HG02981 (cell line): Measurements from ENCODE around the gene SPO11.

Experiments used
- ATAC-seq: cut with Tn5 transposase; IDR thresholded peaks from one replicate; pipeline ENCODE4 v1.9.1; 2021; ENCODE audit warnings: mild to moderate bottlenecking, moderate library complexity; ENCODE audit not compliant: unreplicated experiment

The SPO11 gene

DNA sequence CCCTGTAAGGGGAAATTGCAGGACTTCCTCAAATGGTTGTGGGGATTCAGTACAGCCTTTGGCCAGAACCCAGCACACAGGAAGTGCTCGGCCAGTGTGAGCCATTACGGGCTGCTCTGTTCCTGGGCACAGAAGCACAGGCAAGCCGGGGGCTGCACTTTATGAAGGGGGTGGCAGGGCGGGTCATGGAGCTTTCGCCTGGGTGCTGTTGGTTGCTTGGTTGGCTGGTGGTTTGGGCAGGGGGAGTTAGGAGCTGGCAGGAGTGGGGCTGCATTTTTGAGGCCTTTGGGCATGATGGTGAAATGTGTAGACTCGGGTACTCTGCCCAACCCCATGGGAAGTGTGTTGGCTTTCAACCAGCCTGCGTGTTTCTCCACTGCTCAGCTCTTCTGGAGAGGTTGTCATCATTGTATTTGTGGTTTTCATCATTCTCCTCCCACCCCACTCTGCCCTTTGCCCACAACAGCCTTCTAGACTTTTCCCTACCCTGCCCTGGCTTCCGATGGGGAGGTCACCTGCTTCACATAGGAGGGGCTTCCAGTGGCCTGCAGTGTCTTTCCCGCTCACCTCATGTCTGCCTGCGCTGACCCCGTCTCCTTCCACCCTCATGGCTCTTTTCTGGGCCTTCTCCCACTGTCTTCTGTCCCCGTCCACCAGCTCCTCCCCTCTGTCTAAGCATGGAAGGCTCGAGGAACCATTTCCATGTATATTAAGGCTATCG lies 45.5 kb downstream of the SPO11 start:
- ATAC-seq = no peak

DNA sequence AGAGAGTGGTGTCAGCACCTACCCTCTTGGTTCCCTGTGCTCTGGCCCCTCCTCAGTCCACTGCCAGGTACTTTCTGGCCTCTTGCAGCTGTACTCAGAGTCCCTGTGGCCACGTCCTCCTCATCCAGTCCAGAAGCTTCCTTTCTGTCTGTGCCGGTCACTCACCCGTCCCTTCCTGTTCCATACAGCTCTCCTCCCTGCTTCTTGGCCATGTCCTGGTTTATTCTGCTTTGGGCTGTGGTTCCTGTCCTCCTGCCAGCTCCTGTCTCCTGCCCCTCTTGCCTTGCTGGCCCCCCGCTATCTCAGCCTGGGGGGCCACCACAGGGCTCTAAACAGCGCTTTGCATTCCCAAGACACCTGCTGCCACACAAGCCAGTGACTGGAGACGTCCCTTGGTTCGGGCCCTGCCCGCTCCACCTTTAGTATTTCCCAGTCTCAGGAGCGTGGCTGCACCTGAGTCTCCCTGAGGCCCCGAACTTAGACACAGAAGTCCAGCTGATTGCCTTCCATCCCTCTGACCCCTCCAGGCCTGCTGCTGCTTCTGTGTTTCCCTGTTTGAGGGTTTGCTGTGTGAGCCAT lies 46.1 kb downstream of the SPO11 start:
- ATAC-seq = no peak

DNA sequence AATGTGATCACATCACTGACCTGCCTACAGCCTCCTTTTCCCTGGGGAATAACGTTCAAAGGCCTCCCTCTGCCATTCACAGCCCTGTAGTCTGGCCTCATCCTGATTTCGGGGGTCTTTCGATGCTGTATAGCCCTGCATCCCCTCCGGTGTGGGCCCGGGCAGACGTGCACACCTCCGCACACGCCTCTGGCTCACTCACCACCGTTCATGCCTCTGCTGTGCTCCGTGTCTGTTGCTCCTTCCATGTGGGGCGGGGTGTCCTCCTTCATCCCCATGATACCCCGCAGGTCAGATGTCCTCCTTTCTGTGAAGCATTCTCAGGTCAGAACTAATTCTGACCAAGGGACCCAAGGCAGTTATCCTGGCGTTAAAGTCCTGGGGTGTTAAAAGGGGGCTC lies 47.7 kb downstream of the SPO11 start:
- no peak for ATAC-seq

DNA sequence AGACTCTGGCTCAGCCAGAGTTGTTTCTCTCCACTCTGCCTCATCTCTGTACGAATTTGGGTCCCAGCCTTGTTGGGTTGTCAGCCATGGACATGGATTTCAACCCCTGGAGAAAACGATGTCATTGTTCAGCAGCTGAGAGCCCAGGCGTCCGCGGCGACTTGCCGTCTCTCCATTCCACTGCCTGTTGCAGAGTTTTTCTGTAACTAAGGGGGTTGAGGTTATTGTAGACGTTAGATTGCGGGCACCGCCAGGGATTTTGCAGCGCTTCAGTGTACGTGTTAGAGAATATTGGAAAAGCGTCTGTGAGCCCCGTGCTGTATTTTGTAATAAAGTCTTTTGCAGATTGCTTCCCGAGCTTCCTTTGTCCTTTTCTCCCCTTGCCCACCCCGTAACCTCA lies 48.5 kb downstream of the SPO11 start:
- no peak for ATAC-seq

DNA sequence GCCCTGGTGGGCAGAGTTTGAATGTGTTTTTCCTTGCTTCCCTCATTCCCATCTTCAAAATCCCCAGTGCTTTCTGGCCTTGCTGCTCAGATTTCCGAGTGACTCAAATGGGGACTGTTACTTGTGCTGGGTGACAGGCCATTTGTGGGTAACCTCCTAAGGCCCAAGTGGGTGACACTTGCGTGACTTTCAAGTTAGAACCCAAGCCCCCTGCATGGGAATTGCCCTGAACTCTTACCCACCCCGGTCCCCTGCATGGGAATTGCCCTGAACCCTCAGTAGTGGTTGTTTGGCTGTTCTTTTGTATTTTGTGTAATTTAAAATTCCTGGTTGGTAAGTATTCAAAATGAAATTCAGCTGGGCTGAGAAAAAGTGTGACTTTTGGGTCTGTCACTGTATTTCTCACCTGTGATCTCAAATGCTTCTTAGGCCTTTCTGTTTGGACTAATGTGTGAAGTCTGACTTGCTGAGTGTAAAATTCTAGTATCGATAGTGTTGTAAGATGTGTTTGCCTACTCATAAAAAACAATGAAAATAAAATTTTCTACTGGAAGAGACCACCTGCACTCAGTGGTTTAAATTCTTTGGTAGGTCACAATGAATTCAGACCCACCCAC lies 49.2 kb downstream of the SPO11 start:
- no peak for ATAC-seq

DNA sequence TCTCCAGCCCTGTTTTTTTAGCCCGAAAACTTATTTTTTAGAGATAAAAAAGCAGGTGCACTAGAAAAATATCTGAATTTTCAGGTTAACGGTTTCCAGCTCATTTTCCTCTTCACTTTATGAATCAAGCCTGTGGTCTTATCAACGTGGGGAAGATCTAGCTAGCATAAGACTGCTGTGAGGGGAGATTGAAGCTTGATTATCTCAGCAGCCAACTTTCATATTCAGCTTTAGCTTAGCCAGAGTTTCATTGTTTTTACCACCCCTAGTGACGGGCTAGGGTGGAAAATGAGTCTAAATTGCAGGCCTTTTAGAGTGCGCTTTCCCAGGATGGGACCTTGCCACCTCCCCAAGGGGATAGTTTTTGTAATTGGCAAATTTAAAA lies 49.7 kb downstream of the SPO11 start:
- no peak for ATAC-seq

DNA sequence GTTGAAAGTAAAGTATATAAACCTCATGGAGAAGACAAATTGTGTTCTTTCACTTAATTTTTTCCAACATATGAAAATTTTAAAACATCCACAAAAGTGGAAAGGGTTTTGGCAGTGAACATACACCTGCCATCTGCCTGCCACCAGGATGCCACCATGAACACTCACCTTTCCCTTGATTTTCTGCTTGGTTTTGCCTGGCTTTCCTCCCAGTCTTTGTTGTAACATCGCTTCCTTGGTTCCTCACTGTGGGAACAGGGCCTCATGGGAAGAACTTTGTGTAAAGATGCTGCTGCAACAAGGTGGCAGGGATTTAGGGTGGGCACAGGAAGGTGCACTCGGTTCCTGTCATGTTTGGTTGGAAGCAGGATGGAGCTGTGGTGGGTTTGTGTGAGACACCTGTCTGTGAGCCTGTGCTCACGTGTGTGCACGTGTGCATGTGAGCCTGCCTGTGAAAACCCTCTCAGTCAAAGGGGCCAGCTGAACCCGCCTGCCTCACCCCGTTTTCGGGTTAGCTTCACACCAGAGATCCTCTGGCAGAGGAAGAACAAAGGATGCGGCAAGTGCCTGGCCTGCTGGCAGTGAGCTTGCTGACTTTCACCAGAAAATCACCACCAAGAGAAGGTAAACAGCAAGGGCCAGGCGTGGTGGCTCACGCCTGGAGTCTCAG lies 50.6 kb downstream of the SPO11 start:
- no peak for ATAC-seq

DNA sequence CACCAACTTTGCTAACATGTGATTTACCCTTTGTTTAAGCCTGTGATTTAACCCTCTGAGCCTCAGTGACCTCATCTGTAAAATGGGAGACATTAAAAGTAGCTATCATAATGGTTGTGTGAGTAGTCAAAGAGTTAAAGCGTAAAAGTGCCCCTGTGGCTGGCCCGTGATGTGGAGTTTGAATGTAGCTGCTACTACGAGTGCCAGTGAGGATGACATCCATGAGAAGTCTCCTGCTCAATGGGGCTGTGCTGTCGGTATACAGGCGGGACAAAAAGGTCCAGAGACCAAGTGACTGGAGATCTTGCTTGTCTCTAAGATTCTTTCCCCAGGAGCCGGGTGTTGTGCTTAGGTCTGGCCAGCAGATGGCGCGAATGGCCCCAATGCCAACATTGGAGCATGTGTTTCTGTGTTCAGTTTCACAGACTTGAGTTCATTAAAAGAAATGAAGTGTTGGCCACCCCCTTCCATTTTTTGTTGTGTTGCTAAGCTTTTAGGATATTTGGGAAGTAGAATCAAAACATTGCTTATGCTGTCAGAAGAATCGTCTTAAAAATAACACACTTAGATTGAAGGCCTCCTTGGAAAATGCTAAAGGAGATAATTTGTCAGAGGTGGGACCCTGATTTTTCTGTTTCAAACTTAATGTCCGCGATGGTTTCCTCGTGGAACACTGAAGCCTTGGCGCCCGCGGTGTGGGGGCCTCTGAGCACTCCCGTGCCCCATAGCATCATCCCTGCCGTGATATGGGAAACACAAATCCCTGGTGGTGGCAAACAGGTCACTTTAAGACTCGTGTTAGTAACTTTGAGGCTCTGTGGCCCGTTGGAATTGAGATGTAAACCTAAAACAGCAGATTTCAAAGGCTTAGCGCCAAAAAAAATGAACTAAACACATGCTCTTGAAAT lies 52.2 kb downstream of the SPO11 start:
- no peak for ATAC-seq

DNA sequence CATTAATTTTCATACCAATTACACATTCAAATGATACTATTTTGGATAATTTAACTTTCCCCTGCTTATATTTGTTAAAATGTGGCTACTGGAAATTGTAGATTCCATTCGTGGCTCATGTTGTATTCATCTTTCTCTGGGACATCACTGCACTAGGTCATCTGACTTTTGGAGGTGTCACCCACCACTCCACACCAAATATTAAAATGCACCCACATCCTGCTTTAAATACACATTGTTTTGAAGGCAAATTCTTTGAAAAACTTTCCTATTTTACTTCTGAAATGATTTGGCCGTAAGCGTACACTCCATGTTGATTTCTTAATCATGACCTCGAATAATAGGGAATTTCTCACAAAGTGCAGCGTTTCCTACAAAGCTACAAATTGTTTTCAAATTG lies 52.9 kb downstream of the SPO11 start:
- ATAC-seq = no peak

DNA sequence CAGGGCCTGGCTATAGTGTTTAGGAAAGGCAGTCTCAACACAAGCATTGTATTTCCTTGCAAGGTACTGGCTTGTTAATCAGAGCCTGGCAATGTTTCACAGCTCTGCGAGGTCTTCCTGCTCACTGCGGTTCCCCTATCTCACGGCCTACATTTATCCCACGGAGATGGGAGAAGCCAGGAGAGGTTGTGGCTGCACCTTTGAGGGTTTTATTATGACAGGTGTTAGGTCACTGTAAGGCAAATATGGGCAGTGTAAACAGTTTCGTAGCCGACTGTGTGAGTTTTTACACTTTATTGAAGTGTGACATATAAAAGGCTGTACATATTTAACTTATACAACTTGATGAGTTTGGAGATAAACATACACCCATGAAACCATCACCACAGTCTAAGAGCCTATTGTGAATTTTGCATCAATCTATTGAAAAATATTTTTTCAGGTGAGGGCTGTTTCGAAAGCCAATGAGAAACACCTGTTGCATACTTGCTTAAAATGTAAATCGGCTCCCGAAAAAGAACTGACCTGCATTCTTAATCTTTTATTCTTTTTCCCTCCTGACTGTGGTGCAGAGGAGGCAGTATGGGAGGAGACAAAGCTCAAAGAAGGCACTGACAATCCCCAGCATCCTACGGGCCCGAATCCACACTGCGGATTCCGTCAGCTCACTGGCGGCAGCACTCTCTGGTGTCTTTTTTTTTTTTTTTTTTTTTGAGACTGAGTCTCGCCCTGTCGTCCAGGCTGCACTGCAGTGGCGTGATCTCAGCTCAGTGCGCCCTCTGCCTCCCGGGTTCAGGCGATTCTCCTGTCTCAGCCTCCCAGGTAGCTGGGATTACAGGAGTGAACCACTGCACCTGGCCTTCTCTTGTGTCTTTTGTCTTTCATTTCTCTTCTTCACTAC lies 54.1 kb downstream of the SPO11 start:
- no peak for ATAC-seq

DNA sequence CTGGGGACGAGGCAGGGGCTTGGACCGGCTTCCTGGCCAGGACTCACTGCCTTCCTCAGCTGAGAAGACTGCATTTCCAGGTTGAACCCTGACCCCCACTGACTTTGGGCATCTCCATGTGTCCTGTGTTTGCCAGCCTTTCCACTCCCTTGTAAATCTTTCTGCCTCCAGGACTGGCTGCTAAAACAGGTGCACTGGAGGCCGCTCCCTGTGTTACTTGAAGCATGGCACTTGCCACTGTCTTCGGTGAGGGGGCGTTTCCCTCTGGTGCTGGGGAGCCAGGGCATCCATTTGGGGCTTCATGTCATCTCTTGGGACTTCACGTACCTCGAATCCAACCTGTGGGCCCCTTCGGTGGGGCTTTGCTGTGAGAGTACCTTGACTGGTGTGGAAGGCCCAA lies 54.9 kb downstream of the SPO11 start:
- ATAC-seq = no peak

DNA sequence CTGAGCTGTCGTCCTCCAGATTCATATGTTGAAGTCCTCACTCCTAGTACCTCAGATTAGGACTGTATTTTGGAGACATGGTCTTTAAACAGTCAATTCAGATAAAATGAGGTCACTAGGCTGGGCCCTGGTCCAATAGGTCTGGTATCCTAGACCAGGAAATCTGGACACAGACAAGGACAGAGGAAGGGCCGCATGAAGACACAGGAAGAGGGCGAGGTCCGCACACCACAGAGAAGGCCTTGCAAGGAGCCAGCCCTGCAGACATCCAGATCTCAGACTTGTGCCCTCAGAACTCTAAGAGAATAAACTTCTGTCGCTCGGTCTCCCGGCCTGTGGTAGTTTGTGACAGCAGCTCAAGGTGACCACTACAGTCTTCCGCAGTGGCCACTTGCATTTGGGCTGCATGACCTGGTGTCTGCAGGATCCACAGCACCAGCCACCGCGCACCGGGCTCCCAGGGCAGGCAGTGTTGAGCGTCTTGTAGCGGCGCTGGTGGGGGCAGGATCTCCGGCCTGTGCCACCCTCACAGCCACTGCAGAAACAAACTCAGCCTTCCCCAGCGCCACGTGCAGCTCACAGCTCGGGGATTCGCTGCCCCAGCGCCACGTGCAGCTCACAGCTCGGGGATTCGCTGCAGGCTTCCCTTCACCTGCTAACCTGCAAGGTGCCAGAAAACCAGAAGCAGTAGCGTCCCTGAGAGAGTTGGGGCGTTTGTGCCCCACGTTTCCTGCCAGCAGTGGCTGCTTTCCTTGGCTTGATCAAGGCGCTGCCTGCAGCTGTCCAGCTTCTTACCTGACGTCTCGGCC lies 55.6 kb downstream of the SPO11 start:
- ATAC-seq = no peak

DNA sequence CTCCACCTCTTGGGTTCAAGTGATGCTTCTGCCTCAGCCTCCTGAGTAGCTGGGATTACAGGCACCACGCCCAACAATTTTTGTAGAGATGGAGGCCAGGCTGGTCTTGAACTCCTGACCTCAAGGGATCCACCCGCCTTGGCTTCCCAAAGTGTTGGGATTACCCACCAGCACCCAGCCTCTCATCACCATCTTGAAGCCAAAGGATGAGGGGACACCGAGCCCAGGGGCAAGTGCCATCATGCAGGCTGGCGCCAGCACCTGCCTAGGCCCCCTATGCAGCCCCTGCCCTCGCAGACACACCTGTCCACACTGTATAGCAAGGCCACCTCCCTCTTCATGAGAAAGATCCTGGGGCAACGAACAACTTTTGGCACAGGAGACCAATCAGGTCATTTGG lies 56.3 kb downstream of the SPO11 start:
- ATAC-seq = no peak

DNA sequence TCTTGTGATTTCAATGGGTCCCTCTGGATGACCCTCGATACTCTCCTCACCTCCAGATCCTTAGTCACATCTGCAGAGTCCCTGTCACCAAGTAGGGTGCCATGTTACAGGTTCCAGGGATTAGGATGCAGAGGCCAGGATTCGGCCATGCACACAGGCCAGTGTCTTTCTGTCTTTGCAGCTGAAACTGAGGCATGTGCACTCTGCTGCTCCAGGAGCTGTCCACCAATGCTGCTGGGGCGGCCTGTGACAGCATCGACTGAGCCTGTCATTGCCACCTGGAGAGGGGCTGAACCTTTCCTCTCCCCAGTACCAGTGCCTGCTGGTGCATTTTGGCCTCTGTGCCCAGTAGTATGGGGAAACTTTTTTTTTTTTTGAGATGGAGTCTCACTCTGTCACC lies 57.2 kb downstream of the SPO11 start:
- ATAC-seq = no peak

DNA sequence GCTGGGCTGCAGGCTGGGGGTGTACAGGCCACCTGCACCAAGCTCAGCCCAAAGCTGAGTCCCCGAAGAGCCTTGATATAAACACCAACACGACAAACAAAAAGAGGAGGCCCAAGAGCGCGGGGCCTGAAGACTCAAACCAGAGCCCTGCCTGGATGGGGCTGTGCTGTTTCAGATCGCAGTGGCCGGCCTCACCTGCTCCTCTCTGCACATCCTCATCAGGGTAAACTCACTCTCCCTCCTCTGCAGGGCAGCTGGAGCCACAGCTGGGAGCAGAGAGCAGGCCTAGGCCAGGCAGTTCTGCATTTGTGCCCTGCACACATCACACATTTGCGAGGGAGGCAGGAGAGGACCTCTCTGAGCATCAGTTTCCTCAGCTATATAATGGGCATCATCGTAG lies 57.9 kb downstream of the SPO11 start:
- no peak for ATAC-seq

DNA sequence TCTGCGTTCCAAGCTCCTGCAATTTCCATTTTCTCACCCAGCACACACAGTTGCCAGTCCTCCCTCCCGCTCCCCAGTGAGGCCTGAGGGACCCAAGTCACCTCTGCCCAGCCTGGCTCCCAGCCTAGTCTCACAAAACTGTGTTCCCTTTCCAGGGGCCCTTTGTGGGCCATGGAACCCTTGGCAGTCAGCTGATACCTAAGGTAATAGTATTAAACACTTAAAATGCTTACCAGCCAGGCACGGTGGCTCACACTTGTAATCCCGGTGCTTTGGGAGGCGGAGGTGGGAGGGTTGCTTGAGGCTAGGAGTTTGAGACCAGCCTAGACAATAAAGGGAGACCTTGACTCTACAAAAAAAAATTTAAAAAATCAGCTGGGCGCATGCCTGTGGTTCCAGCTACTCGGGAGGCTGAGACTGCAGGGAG lies 58.4 kb downstream of the SPO11 start:
- no peak for ATAC-seq

DNA sequence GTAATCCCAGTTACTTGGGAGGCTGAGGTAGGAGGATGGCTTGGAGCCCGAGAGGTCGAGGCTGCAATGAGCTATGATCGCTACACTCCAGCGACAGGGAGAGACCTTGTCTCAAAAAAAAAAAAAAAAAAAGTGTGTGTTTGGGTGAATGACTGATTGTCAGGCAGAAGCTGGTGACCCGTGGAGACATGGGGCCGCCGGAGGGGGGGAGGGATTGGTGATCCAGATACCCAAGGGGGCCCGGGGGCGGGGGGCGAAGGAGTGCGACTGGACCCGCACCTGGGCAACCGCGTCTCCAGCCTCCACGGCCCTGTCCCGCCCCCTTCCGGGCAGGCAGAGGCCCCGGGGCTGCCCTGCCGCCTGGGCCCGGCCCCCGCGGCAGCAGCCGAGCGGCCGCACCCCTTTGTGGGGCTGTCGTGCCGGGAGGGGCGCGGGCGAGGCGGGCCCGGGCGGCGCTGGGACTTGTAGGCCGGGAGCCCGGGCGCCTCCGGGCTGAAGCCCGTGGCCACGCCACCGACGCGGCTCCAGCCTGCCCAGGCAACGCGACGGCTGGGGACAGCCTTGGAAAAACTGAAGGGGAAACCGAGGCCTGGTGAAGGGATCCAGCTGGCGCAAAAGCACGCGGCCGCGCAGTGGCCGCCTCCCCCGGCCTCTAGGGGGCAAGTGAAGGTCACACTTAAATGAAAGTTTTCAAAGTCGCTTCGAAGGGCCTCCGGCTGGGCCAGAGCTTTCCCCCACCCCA lies 59.5 kb downstream of the SPO11 start:
- peak; percentile 28 for ATAC-seq
